Measurements from ENCODE around the gene BRICD5.

DNA sequence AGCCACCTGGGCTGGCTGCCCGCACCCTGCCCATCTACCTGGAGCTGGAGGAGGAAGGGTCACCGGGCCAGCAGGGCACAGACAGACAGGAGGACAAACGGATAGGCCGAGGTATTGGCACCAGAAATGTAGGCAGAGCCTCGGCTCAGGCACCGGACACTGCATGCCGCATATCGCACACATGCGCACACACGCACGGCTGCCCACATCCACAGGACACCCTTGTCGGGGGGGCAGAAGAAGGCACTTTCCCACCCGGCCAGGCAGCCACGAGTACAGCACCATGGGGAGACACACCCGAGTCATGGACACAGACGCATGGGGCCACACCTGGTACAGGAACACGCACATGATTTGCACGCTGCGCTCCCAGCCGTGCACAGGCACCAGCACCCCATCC, 28.7 kb downstream of the BRICD5 start:
- TF ChIP-seq, protein P1, sequence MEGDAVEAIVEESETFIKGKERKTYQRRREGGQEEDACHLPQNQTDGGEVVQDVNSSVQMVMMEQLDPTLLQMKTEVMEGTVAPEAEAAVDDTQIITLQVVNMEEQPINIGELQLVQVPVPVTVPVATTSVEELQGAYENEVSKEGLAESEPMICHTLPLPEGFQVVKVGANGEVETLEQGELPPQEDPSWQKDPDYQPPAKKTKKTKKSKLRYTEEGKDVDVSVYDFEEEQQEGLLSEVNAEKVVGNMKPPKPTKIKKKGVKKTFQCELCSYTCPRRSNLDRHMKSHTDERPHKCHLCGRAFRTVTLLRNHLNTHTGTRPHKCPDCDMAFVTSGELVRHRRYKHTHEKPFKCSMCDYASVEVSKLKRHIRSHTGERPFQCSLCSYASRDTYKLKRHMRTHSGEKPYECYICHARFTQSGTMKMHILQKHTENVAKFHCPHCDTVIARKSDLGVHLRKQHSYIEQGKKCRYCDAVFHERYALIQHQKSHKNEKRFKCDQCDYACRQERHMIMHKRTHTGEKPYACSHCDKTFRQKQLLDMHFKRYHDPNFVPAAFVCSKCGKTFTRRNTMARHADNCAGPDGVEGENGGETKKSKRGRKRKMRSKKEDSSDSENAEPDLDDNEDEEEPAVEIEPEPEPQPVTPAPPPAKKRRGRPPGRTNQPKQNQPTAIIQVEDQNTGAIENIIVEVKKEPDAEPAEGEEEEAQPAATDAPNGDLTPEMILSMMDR (conservative IDR thresholded peaks at IDR 0.05; ENCODE audit: low read depth, low read length): no peak
- no peak for TF ChIP-seq SMC3 (IDR thresholded peaks at IDR 0.05; ENCODE audit: low read depth, low read length)
- TF ChIP-seq CHD1 (IDR thresholded peaks at IDR 0.05; ENCODE audit: low read depth, low read length): no peak
- TF ChIP-seq POLR2A (IDR thresholded peaks at IDR 0.05; ENCODE audit: low read depth, low read length): no peak
- TF ChIP-seq, protein P2, sequence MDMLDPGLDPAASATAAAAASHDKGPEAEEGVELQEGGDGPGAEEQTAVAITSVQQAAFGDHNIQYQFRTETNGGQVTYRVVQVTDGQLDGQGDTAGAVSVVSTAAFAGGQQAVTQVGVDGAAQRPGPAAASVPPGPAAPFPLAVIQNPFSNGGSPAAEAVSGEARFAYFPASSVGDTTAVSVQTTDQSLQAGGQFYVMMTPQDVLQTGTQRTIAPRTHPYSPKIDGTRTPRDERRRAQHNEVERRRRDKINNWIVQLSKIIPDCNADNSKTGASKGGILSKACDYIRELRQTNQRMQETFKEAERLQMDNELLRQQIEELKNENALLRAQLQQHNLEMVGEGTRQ (IDR thresholded peaks at IDR 0.05; ENCODE audit: low read depth, low read length): no peak
- no peak for TF ChIP-seq NFE2L2 (IDR thresholded peaks at IDR 0.05; ENCODE audit: low read depth, low read length)
- TF ChIP-seq RFX5 (IDR thresholded peaks at IDR 0.05; ENCODE audit: low read depth, low read length): no peak

Data from IMR-90 (cell line).